ENCODE data around the gene SMAD6.

The SMAD6 gene

DNA sequence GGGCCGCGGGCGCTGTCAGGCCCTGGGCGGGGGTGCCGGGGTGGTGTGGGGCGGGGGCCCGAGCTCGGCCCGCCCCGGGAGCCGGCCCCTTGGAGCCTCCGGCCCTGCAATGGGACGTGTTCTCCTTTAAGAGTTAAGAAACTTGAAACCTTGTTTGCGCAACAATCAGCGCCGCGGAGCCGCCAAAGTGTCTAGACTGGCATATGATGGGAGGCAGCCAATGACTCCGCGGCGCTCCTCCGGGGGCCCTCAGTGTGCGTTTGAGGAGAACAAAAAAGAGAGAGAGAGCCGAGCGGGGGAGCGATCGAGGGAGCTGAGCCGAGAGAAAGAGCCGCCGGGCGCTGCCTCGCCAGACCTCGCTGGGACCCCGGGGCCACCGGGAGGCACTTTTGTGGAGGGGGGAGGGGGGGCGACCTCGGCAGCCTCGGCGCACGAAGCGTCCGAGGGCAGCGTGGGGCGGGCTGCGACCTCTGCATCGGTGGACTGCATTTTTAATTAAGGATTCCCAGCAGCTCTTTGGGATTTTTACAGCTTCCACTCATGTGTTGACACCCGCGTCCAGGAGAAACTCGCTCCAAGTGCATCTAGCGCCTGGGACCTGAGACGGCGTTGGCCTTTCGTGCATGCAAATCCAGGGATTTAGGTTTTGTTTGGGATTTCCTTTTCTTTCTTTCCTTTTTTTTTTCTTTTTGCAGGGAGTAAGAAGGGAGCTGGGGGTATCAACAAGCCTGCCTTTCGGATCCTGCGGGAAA lies at the start of gene SMAD6:
SMAD6 (plus strand) TSS at position 202 of the 752 bp plus-strand sequence. CDS start 1,023 bp downstream, outside the sequence.
- no peak for TF ChIP-seq CTCF (IDR thresholded peaks at IDR 0.05)

DNA sequence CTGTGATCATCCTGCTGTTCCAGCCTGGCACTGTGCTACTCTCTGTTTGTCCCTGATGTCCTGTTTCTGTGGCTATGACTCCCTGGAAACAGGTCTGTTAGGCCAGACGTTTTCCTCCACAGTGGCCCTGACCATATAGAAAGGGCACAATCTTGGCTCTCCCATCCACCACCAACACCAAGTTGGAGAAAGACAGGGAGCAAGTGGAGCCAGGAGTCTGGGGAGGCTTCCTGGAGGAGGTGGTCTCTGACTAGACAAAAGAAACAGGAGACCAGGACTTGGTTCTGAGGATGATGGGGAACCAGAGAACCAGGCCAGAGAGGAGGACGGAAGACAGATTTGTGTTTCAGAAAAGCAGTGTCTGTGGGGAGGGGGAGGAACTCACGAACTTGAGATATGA lies 49.2 kb upstream of the SMAD6 start:
- TF ChIP-seq CTCF (IDR thresholded peaks at IDR 0.05) = no peak

- TF ChIP-seq CTCF (IDR thresholded peaks at IDR 0.05) = no peak
These were observed 48.6 kb upstream of the SMAD6 start for GRCh38 chr15:66653398-66653797.

GRCh38 chr15:66653852-66654251 lies 48.2 kb upstream of the SMAD6 start:
- TF ChIP-seq CTCF (IDR thresholded peaks at IDR 0.05) = no peak

DNA sequence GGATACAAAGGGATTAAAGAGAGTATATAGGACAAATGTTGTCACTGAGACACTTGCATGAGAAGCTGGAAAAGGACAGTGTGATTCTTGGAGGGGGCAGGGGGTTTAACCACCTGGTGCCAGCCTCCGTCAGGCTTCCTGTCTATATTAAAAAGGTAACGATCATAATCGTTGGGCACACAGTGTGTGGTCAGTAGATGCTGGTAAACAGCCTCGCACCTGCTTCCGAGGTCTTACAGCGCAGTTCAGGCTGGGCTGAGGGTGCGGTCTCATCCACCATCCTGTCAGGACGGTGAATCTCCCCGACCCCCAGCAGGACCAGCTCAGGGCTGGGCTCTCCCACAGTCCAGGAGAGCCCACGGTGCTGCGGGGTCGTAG lies 47.7 kb upstream of the SMAD6 start:
- TF ChIP-seq CTCF (IDR thresholded peaks at IDR 0.05) = no peak

DNA sequence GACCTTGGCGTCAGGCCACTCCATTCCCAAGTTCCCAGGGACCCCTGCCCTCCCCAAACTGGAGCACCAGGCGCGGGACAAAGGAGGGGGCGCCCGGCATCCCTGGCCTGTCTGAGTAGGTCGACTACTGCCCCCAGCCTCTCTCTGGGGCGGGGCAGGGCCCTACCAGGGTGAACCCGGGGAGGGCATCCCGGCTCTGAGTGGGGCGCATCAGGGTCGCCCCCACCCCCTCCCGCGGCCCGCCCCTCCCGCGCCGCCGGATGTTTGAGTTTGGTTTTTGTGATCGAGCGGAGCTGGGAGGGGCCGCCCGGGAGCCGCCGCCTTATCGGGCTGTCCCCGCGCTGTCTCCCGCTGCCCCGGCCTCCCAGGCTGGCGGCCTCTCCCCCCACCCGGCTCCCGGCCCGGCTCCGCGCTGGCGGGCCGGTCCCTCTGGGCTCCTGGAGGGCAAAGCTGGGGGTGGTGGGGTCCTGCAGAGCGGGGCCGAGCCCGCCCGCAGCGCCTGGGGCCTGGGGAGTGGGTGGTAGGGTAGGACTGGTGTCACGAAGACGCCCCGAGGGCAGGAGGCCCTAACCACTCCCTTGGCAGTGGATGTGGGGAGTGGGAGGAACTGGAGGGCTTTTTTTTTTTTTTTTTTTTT lies 47.2 kb upstream of the SMAD6 start:
- TF ChIP-seq CTCF (IDR thresholded peaks at IDR 0.05) = no peak

- no peak for TF ChIP-seq CTCF (IDR thresholded peaks at IDR 0.05)
These were observed 46.5 kb upstream of the SMAD6 start for GRCh38 chr15:66655511-66655910.

All from LNCAP (cell line).